Panc1 (cell line): ENCODE measurements around the gene MSI2. TPM values are rescaled to one million over a fixed set of nuclear protein-coding genes. Genes with fewer than 3 reads are reported as not detected.

Experiments
- ATAC-seq: fragments of 200-7000 bp; cut with Tn5 transposase; 2 replicates; pipeline ENCODE4 v1.9.1; 2020; ENCODE audit warnings: mild to moderate bottlenecking, moderate library complexity
- BruUV-seq: library from RNA; stranded (reverse); fragments of 400-500 nt; replicated peaks from 2 replicates; lab custom pipeline; 2021; lab: Mats Ljungman, UMichigan
- CTCF ChIA-PET: fragments of 300-600 bp; sonication (Branson Sonifier 250); formaldehyde crosslinking; loops from one replicate; lab custom pipeline; 2022; ENCODE audit warnings: antibody characterized with exemption; lab: Charles Lee
- POLR2A ChIA-PET: fragments of 300-600 bp; sonication (Branson Sonifier 250); formaldehyde crosslinking; loops from one replicate; lab custom pipeline; 2022; ENCODE audit warnings: antibody characterized with exemption; lab: Charles Lee
- DNase-seq: peaks from one replicate; pipeline ENCODE4 v3.0.0-alpha.2; 2010; ENCODE audit warnings: low read depth, low spot score
- H3K27ac ChIP-seq: 2 replicates; pipeline ENCODE4 v1.5.1; 2011; ENCODE audit warnings: mild to moderate bottlenecking, low read length, inconsistent platforms
- H3K27me3 ChIP-seq: fragments of 200-500 bp; sonication (Bioruptor generic); 2 replicates; pipeline ENCODE4 v1.6.0; 2014; ENCODE audit warnings: low read length, inconsistent platforms; ENCODE audit not compliant: control insufficient read depth, insufficient read depth
- H3K36me3 ChIP-seq: fragments of 200-500 bp; sonication (Bioruptor generic); 2 replicates; pipeline ENCODE4 v1.5.1; 2014; ENCODE audit warnings: inconsistent platforms, mild to moderate bottlenecking, low read length, moderate library complexity; ENCODE audit not compliant: control insufficient read depth, insufficient read depth
- H3K4me1 ChIP-seq: 2 replicates; pipeline ENCODE4 v1.5.1; 2011; ENCODE audit warnings: inconsistent platforms, mild to moderate bottlenecking, low read length, moderate library complexity; ENCODE audit not compliant: control insufficient read depth, insufficient read depth
- H3K4me3 ChIP-seq, 2 experiments: 2 replicates each; pipeline ENCODE4 v1.5.1; 2011 to 2012; ENCODE audit warnings: low read depth in 2 of 2, low read length in 2 of 2, mild to moderate bottlenecking in 2 of 2, inconsistent platforms in 1 of 2, moderate library complexity in 1 of 2
- H3K9me3 ChIP-seq: fragments of 200-500 bp; sonication (Bioruptor generic); 2 replicates; pipeline ENCODE4 v1.5.1; 2014; ENCODE audit warnings: low read depth, mild to moderate bottlenecking, inconsistent platforms, low read length, moderate library complexity; ENCODE audit not compliant: control insufficient read depth, insufficient read depth
- POLR2AphosphoS5 ChIP-seq: IDR thresholded peaks from 2 replicates; pipeline ENCODE4 v1.6.1; 2012; ENCODE audit warnings: mild to moderate bottlenecking, low read depth, low read length, moderate library complexity
- SIN3A ChIP-seq: IDR thresholded peaks from 2 replicates; pipeline ENCODE4 v1.6.1; 2012; ENCODE audit warnings: low read depth, mild to moderate bottlenecking, low read length, moderate library complexity, borderline replicate concordance; ENCODE audit not compliant: insufficient read depth
- TCF7L2 ChIP-seq: IDR thresholded peaks from 2 replicates; pipeline ENCODE4 v1.6.1; 2011; ENCODE audit warnings: mild to moderate bottlenecking, low read depth, low read length, inconsistent platforms
- in situ Hi-C: cut with HindIII; loops from 2 replicates; pipeline ENCODE4 v1.10.0; 2016; ENCODE audit warnings: low sequenced_read_pairs, low pct_unique_long_range_greater_than_20kb
- intact Hi-C: fragments of 100-400 bp; cut with micrococcal nuclease; formaldehyde crosslinking; loops from one replicate; pipeline ENCODE4 v1.10.0; 2022; ENCODE audit not compliant: unreplicated experiment
- total RNA-seq: library from RNA; stranded (reverse); gene quantifications from one replicate; pipeline ENCODE4 v1.2.1, GENCODE V29; 2021; ENCODE audit not compliant: unreplicated experiment
- TF ChIP-seq, protein P1 (sequence below): fragments of 450-650 bp; IDR thresholded peaks from 2 replicates; pipeline ENCODE4 v1.5.1; 2017; ENCODE audit warnings: mild to moderate bottlenecking
- TF ChIP-seq, protein P2 (sequence below), 2 experiments: IDR thresholded peaks; 2 replicates each; pipeline ENCODE4 v1.6.1; 2011 to 2012; ENCODE audit warnings: low read depth in 2 of 2, control low read depth in 1 of 2, low read length in 1 of 2, mild to moderate bottlenecking in 1 of 2, moderate library complexity in 1 of 2; ENCODE audit not compliant: insufficient read depth in 1 of 2

The MSI2 gene
- total RNA-seq, 1 experiment from 2014 or later: 38.5 TPM

- ATAC-seq (no peak), DNase-seq (no peak)
- in situ Hi-C loops: no loop called here
- H3K27ac ChIP-seq: no peak overlapping the region
- H3K4me1 ChIP-seq: no peaks in the 10 kb centered on the region; the same call in 1 of the 2 replicates
- CTCF ChIA-PET: no interaction called here
- H3K4me3 ChIP-seq: no peak overlapping the region
- no peaks in the 10 kb centered on the region for H3K27me3 ChIP-seq
- POLR2A ChIA-PET: no interaction called here
- TSS peak; percentile 50 for BruUV-seq
- intact Hi-C loops: no loop called here
- H3K9me3 ChIP-seq: no peaks in the 10 kb centered on the region
- no peak for TF ChIP-seq SIN3A
- no peak for TF ChIP-seq TCF7L2
- no peak for TF ChIP-seq POLR2AphosphoS5
- TF ChIP-seq, protein P1, sequence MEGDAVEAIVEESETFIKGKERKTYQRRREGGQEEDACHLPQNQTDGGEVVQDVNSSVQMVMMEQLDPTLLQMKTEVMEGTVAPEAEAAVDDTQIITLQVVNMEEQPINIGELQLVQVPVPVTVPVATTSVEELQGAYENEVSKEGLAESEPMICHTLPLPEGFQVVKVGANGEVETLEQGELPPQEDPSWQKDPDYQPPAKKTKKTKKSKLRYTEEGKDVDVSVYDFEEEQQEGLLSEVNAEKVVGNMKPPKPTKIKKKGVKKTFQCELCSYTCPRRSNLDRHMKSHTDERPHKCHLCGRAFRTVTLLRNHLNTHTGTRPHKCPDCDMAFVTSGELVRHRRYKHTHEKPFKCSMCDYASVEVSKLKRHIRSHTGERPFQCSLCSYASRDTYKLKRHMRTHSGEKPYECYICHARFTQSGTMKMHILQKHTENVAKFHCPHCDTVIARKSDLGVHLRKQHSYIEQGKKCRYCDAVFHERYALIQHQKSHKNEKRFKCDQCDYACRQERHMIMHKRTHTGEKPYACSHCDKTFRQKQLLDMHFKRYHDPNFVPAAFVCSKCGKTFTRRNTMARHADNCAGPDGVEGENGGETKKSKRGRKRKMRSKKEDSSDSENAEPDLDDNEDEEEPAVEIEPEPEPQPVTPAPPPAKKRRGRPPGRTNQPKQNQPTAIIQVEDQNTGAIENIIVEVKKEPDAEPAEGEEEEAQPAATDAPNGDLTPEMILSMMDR: no peak
- TF ChIP-seq, protein P2, sequence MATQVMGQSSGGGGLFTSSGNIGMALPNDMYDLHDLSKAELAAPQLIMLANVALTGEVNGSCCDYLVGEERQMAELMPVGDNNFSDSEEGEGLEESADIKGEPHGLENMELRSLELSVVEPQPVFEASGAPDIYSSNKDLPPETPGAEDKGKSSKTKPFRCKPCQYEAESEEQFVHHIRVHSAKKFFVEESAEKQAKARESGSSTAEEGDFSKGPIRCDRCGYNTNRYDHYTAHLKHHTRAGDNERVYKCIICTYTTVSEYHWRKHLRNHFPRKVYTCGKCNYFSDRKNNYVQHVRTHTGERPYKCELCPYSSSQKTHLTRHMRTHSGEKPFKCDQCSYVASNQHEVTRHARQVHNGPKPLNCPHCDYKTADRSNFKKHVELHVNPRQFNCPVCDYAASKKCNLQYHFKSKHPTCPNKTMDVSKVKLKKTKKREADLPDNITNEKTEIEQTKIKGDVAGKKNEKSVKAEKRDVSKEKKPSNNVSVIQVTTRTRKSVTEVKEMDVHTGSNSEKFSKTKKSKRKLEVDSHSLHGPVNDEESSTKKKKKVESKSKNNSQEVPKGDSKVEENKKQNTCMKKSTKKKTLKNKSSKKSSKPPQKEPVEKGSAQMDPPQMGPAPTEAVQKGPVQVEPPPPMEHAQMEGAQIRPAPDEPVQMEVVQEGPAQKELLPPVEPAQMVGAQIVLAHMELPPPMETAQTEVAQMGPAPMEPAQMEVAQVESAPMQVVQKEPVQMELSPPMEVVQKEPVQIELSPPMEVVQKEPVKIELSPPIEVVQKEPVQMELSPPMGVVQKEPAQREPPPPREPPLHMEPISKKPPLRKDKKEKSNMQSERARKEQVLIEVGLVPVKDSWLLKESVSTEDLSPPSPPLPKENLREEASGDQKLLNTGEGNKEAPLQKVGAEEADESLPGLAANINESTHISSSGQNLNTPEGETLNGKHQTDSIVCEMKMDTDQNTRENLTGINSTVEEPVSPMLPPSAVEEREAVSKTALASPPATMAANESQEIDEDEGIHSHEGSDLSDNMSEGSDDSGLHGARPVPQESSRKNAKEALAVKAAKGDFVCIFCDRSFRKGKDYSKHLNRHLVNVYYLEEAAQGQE (IDR thresholded peaks at IDR 0.05; ENCODE audit: insufficient read depth in 1 of 2, low read depth in 2 of 2, low read length in 1 of 2): no peak
- H3K36me3 ChIP-seq: no peaks in the 10 kb centered on the region
Observed at GRCh38 chr17:57445772-57446472, 189.6 kb downstream of the MSI2 start.

DNA sequence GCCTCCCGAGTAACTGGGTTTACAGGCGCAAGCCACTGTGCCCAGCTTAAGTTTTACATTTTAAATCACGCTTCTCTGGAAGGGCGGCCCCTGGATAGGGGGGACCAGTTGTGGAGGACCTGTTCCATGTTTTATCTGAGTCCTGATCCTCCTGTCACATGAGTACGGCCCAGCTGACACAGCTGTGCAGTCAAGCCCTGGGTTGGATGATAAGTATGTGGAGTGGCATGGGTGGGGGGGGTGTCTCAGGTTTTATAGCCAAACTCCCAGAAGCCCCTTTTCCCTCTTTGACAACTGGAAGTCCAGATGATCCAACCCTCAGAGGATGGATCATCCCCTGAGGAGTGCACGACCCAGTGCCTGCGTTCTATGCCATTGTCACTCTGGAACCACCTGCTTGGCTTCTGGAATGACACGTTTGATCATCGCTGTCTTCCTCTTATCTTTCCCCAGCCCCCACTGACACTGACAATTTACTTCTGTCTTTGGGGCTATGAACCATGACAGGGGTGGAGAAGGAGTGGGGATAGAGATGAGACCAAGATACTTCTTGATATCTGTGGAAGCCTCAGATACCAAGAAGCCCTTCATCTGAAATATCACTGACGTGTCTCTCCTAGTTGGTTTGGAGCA, 191.2 kb downstream of the MSI2 start:
- H3K27me3 ChIP-seq: no peaks in the 10 kb centered on the region
- no peak for DNase-seq
- no peak for ATAC-seq
- ChIA-PET CTCF (no interaction called here), POLR2A (no interaction called here)
- no peaks in the 10 kb centered on the region for H3K4me1 ChIP-seq
- H3K36me3 ChIP-seq: no peaks in the 10 kb centered on the region
- in situ Hi-C loops: no loop called here
- H3K27ac ChIP-seq: no peak overlapping the region
- H3K9me3 ChIP-seq: no peaks in the 10 kb centered on the region
- intact Hi-C loops: no loop called here
- TF ChIP-seq SIN3A (no peak), POLR2AphosphoS5 (no peak), TCF7L2 (no peak)
- TF ChIP-seq, protein P2 (IDR thresholded peaks at IDR 0.05; ENCODE audit: insufficient read depth in 1 of 2, low read depth in 2 of 2, low read length in 1 of 2): no peak
- TF ChIP-seq, protein P1: no peak
- no peak overlapping the region for H3K4me3 ChIP-seq
- BruUV-seq: no TSS peak
